Measurements from ENCODE around the gene GLB1L3. TPM values are rescaled to one million over a fixed set of nuclear protein-coding genes. Genes with fewer than 3 reads are reported as not detected.
"Not testable (repeated sequence)": the region's sequence is repeated elsewhere in the genome, so short reads cannot be mapped to it uniquely, and the experiment has no call there.

The GLB1L3 gene
- total RNA-seq, 1 donor from 2014 or later, result 10.9 TPM

- intact Hi-C loops (cut with micrococcal nuclease), result no loop called here
Measured at GRCh38 chr11:134341805-134342571, 65.8 kb downstream of the GLB1L3 start.

- intact Hi-C loops (cut with micrococcal nuclease), result no loop called here
Measured at GRCh38 chr11:134342572-134343340, 66.6 kb downstream of the GLB1L3 start.

GRCh38 chr11:134343646-134344045 is 67.5 kb downstream of the GLB1L3 start:
- intact Hi-C loops (cut with micrococcal nuclease), result no loop called here

GRCh38 chr11:134344497-134345236 is 68.5 kb downstream of the GLB1L3 start:
- intact Hi-C loops (cut with micrococcal nuclease), result not testable (repeated sequence)

GRCh38 chr11:134345237-134345550 is 69.0 kb downstream of the GLB1L3 start:
- intact Hi-C loops (cut with micrococcal nuclease), result no loop called here

GRCh38 chr11:134346101-134346975 is 70.2 kb downstream of the GLB1L3 start:
- intact Hi-C loops (cut with micrococcal nuclease), result no loop called here

GRCh38 chr11:134346976-134347350 is 70.8 kb downstream of the GLB1L3 start:
- intact Hi-C loops (cut with micrococcal nuclease), result no loop called here

- intact Hi-C loops (cut with micrococcal nuclease), result no loop called here
Measured at GRCh38 chr11:134347441-134347840, 71.3 kb downstream of the GLB1L3 start.

GRCh38 chr11:134349109-134349801 is 73.1 kb downstream of the GLB1L3 start:
- intact Hi-C loops (cut with micrococcal nuclease), result loop anchor here (1.0 kb wide), 3 partner anchors 18 to 96 kb away; partner anchors contain the start of genes ACAD8, GLB1L2, GLB1L3 and THYN1

- intact Hi-C loops (cut with micrococcal nuclease), result loop anchor here (1.0 kb wide), 3 partner anchors 19 to 97 kb away; partner anchors contain the start of genes ACAD8, GLB1L2, GLB1L3 and THYN1
Measured at GRCh38 chr11:134349802-134350355, 73.7 kb downstream of the GLB1L3 start.

GRCh38 chr11:134350381-134350780 is 74.2 kb downstream of the GLB1L3 start:
- intact Hi-C loops (cut with micrococcal nuclease), result no loop called here

- intact Hi-C loops (cut with micrococcal nuclease), result no loop called here
Measured at GRCh38 chr11:134352111-134352510, 75.9 kb downstream of the GLB1L3 start.

GRCh38 chr11:134355136-134355535 is 79.0 kb downstream of the GLB1L3 start:
- intact Hi-C loops (cut with micrococcal nuclease), result no loop called here

- intact Hi-C loops (cut with micrococcal nuclease), result no loop called here
Measured at GRCh38 chr11:134355656-134356055, 79.5 kb downstream of the GLB1L3 start.

GRCh38 chr11:134356656-134357544 is 80.7 kb downstream of the GLB1L3 start:
- intact Hi-C loops (cut with micrococcal nuclease), result no loop called here

- intact Hi-C loops (cut with micrococcal nuclease), result no loop called here
Measured at GRCh38 chr11:134357545-134357839, 81.3 kb downstream of the GLB1L3 start.

- intact Hi-C loops (cut with micrococcal nuclease), result no loop called here
Measured at GRCh38 chr11:134358165-134358855, 82.1 kb downstream of the GLB1L3 start.

GRCh38 chr11:134358856-134359490 is 82.8 kb downstream of the GLB1L3 start:
- intact Hi-C loops (cut with micrococcal nuclease), result no loop called here
